ENCODE results near the gene FAM181A.

DNA sequence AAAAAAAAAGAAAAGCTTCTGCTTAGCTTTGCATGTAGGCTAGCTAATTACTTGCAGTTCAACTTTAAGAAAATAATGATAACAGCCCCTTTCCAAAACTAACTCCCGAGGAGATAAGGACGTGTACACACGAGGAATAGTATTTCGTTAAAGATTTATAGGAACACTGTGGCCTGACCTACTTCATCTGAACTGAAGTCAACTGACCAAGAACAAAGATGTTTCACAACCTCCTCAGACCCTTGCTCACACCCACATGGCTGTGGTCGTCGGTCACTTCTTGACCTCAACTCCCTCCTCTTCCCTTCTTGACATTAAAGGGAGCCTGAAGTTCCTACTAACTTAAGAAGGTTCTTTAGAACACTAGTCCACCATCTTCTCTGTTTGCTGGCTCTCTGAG lies 25.3 kb upstream of the FAM181A start:
- no peak for TF ChIP-seq GATA2 (IDR thresholded peaks at IDR 0.05; ENCODE audit: low read depth, low read length)
- no peak for TF ChIP-seq GATA3 (IDR thresholded peaks at IDR 0.05; ENCODE audit: low read depth, low read length)
